ENCODE results near the gene TSPOAP1.

The TSPOAP1 gene

DNA sequence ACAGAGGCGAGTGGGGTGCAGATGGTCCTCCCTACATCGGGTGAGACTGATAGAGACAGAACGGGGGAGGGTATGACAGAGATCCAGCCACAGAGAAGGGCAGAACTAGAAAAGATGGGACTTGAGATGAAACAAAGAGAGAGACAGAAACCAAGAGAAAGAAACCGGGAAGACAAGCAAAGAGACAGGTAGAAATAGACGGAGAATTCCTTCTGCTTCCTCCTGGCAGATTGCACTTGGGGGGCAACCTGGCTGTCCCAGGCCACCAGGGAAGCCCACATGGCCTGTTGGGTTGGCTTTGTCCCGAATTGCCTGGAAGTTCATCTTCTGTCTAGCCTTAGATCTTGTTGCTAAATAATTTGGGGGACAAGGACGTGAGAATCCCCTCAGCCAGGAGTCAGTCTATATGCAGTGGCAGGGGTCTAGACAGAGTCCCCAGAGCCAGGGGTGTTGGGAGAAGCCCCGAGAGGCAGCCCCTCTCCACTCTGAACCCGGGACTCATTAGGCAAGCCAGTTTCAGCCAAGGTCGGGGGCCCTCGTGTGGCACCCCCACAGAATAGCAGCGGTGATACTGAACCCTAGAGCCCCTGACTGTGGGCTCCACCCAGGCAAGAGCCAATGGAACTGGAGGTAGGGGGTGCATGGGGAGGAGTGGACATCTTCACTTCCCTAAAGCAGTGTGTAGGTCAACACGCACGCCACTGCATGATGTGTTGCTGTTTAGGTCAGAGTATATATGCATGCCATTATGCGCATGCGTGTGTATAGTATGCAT is 627 bp upstream of the TSPOAP1 start:
- DNase-seq (ENCODE audit: low read depth): peak; percentile 88

DNA sequence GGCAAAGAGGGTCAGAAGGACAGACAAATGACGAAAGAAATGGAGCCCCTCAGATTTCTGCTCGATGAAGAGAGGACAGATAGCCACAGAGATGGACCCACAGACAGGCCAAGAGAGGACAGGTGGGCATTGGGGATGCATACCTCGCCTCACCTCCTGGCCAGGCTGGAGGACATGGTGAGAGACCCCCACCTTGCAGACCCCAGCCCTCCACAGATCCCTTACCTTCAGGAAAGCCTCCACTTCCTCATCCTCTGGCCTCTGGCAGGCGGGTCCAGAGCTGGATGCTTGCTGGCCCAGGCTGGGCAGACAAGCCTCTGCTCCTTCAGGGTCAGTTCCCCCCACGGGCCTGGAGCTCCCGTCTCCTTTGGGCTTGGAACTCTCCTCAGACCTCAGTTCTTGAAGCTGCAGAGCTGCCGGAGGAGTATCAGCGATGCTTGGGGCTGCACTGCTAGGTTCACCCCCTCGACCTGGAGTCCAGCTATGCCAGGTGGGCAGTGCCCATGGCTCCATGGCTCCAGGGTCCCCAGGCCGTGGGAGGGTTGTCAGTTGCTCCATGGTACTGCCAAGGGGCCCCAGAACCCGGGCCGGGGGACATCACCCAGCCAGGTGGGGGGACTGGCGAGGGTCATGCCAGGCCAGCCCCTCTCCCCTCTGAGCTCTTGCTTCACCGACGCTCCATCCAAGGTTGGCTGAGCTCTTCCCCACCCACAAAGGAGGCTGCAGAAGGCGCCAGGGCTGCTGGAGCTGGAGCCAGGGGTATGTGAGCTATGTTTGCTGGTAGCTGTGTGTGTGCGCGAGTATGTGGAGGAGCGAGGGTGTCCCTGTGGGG is 1.0 kb downstream of the TSPOAP1 start:
- DNase-seq (ENCODE audit: low read depth): no peak

DNA sequence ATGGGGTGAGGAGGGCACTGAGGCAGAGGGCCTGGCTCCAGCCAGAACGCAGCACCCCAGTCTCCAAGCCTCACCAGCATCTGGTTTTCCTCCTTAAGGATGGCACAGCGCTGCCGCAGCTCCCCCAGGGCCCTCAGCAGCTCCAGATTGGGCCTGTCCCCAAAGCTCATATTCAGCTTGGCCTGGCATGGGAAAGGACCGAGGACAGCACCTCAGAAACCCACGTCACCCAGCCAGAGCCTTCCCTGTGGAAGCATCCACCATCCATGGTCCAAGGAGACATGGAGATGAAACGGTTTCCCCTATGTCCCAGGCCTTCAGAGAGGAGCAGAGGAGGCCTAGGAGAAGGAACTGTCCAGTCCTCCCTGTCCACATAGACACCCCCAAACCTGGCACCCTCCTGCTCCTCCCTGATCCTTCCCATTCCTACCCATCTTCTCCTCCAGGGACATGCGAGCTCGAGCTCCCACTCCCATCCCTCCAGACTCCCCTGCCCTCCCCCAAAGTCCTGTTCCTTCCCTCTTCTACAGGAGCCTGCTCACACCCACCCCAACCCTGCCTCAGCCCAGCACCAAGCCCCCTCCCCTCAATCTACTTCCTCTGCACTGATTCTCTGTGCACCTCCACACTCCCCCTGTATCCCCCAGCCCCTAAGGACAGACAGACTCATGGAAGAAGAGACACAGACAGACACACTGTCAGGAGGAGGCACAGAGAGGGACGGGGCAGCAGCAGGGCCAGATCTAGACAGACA is 1.8 kb downstream of the TSPOAP1 start:
- no peak for DNase-seq (ENCODE audit: low read depth)

DNA sequence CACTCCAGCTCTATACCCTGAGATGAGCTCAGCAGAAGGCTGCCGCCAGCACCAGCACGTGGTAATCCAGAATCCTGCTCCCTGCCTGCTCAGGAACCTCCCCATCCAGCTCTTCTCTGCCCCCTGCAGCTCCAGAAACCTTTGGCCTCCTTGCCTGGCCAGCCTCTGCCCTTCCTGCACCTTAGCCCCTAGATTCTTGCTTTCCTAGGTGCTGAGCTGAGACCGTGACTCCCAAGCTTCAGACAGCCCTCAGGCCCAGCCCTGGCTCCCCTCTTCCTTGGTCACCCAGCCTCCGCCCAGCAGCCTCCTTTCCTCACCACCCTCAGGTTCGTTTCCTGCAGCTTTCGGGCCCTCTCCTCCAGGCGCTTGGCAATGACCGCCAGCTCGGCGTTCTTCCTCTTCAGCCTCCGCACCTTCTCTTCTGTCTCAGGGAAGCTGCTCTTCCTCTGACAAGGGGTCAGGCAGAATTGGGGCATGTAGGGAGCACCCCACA is 2.6 kb downstream of the TSPOAP1 start:
- no peak for DNase-seq (ENCODE audit: low read depth)

DNA sequence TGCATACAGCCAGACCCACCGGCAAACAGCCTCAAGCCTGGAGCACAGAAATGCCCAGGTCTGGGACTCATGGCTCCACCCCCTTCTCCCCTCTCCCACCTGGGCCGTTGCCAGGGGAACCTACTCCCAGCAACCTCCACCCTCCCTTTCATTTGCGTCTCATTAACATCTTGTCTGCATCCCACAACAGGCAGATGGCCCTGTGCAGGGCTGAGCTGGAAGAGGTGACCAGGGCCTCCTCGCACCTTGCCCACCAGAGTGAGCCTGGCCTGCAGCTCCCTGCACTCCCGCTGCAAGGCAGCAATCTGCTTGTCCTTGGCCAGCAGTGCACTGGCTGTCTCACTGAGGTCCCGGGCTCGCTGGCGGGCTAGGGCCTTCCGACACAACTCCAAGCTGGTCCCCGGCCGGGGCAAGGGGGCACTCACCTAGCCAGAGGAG is 3.3 kb downstream of the TSPOAP1 start:
- DNase-seq (ENCODE audit: low read depth): no peak

DNA sequence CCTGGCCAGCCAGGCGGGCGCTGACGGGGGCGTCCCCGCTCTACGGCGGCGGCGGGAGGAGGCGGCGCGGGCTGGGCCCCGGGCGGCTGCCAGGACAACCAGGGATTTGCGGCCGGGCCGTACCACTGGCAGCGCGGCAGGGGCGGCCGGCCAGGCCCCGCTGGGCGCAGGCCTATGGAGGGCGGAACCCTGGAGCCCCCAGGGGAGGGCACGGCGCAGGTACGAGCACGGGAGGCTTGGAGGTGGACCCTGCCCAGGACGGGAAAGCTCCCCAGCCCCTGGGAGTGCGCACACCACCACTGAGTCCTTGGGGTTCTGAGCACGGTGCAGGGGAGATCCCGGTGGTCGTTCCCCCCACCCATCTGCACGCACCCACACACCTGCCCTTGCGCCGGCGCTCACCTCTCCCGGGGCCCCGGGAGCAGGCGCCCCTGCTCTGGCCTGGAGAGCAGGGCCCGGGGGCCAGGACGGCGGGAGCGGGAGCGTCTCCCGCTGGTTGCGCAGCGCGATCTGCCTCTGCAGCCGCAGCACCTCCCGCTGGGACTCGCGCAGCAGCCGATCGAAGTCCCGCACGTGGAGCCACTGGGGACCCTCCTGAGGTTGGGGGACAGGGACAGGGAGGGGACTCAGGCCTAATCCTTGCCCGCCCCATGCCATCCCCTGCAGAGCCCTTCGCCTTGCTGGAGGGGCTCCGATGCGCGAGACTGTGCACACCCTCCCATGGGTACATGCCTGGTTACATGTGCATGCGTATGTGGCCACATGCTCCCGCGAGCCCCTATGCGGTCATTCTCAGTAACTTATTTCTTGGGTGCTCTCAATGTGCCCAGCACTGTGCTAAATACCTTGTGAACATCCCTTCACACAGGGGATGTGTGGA is 3.9 kb downstream of the TSPOAP1 start:
- no peak for DNase-seq (ENCODE audit: low read depth)

DNA sequence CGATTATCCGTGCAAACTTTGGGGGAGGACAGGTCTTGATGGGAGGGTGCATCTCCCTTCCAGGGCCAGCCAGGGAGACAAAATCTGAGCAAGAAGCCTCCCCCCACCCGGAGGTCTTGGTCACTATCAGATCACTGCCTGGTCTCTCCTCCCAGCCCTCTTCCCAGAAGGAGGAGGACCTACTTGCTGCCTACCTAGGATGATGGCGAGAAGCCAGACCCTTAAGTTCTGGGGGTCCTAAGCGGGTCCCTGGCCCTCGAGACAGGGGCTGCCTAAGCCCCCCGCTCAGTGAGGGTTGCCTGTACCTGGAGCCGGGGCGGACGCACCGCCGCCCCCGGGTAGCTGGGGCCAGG is 4.6 kb downstream of the TSPOAP1 start:
- no peak for DNase-seq (ENCODE audit: low read depth)

DNA sequence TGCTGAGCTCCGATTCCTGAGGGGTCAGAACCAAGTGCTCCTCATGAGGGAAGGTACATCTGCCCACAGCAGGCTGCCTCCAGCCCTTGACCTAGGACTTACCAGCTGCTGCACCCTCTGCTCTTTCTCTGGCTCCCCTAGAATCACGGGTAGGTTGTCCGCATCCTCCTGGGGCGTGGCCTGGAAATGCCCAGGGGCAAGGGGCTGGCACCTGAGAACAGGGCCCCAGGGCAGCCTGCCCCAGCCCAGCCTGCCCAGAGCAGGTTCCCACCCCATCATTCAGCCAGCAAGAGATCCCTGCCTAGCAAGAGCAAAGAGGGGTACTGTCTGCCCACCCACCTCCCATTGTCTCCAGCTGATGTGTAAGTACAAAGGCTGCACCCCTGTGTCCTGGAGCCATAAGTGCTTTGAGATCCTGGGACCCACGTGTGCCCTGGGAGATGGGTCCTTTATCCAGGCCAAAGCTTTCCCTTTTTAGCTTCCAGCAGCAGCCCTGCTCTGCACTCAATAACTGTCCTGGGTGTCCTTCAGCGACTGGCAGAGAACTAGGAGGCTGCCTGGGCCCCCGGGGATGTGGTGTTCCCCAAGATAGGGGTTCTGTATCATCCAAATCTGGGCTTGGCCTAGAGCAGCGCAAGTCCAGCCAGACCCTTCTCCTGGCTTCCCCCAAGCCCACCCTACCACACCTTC is 5.1 kb downstream of the TSPOAP1 start:
- no peak for DNase-seq (ENCODE audit: low read depth)

DNA sequence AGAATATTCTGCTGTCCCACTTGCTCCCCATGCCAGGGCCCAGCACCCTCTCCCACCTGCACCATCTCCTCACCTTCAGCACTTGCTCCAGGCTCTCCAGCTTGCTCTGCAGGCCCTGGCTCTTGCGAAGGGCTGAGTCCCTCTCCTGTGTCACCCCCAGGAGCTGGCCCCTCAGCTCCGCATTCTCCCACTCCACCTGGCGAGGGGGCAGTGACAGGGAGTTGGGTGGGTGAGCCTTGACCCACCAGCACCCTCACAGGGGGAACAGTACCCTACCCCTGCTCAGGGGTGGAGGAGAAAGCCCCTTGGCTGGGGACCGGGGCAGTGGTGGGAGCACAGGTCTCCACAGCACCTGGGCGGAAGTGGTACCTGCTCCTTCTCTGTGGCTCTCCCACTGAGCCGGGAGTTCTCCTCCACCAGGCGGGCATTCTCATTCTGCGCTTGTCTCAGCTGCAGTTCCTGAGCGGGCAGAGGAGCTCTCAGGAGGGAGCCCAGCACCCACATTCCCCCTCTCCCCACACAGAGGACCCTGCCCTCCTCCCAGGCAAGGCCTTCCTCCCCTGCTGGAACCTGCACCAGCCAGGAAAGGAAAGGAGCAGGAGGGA is 5.9 kb downstream of the TSPOAP1 start:
- DNase-seq (ENCODE audit: low read depth): no peak

DNA sequence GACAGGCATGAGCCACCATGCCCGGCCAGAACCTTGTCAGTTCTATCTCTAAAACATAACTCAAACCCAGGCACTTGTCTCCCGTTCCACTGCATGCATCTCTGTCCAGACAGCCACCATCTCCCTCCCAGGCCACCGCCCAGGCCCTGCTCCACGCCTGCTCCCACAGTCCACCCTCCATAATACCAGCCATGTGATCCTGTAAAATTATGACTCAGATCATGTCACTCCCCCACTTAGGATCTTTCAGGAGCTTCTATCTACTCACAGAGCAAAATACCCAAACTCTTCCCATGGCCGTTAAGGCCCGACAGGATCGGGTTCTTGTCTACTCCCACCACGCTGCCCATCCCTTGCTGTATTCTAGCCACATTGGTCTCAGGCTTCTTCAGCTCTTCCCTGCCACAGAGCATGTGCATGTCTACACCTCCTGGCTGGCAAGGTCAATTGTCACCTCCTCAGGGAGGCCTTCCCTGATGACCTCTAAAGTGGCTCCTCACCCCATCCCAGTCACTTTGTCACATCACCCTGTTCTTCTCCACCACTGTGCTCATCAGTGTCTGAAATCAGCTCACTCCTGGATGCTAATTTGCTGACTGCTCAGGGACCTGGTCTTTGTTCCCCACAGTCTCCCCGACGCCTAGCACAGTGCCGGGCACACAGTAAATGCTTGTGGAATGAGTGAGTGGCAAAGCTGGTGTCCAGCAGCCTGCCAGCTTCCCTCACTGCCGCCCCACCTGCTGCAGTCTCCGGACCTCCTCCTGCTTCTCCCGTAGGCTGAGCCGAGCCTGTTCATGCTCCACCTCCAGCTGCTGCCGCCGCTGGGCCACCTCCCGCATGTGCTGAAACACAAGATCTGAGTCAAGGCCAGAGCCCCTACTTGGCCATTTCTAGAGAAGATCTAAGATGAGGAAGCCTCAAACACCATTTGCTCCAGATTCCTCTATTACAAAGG is 6.7 kb downstream of the TSPOAP1 start:
- no peak for DNase-seq (ENCODE audit: low read depth)

DNA sequence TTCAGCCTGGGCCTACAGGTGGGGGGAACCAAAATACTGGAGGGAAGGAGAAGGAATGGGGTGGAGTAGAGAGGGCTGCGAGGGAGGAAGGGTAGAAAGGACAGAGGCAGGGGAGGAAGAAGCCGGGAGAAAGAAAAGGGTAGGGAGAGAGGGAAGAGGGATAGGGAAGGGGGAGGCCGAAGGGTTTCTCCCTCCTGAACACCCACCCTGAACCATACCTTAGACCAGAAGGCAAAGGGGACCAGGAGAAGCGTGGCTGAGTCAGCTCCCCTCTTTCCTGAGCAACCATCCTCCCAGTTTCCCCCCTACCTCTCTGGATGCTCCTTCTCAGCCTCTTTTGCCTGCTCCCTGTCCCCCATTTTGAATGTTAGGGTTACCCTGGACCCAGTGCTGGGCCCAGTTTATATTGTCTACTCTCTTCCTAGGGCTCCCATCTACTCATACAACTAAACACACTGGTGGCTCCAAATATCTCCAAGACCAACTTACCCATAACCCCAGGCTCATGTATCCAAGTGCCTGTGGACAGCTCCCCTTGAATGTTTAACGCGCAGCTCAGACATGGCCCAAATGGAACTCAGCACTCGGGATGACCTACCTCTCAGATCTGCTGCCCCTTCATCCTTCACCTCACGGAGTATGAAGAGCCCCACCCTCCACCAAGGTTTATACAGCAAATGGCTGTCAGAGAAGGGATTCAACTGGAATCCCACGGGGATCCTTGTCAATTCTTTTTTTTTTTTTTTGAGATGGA is 7.8 kb downstream of the TSPOAP1 start:
- DNase-seq (ENCODE audit: low read depth): no peak

DNA sequence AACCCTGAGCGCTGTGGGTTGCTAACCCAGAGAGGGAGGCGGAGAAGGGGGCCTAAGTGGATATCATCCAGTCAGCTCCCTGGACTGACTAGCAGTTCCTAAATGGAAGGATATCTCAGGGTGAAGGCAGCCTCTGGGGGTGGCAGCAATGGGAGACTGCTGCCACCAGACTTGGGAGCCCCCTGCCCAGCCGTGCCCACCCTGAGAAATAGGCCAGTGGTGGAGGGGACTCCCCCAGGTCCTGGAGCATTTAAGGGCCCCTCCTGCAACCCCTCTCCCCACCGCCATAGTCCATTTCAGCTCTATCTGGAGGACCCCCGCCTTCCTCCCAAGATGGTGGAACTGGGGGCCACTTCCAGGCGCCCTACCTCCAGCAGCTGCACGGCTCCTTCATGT is 8.4 kb downstream of the TSPOAP1 start:
- DNase-seq (ENCODE audit: low read depth): no peak

DNA sequence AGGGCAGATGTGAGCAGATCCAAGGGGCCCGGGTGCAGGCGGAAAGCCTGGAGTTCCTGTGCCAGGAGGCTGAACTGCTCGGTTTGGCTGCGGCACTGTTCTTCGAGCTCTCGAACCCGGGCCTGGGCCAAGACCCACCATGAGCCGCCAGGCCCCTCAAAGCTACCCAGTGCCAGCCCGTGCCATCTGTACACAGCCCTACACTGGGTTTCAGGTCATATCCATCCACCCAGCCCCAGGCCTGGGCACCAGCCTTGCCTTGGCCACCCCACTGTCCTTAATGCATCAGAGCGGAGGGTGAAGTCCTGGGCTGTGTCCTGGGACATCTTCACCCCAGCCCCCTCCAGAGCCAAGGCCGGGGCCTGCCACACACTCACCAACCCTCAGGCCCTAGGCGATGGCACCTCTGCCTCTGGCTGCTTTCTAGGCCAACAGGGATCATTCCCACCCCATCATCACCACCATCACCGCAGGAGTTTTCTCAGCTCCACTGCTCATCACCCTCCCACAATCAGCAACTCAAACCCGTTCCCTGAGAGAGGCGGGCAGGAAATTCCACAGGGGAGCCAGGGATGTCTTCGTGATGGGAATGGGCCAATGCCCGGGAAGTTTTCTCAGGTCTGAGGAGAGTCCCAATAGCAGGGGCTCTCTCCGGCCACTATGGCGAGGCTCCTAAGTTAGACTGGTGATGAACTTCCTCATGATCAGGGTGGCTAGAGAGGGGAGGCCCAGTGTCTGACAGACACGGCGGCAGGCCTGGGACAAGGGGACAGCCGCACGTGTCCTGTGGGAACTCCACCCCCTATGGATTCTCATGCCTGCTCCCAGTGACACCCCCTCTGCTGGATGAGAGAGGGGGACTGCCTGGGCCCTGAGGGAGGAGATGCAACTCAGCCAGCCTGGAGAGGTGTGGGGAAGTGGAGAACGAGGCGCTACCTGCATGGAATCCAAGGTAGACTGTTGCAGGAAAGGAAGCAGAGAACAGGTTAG is 9.1 kb downstream of the TSPOAP1 start:
- DNase-seq (ENCODE audit: low read depth): no peak

DNA sequence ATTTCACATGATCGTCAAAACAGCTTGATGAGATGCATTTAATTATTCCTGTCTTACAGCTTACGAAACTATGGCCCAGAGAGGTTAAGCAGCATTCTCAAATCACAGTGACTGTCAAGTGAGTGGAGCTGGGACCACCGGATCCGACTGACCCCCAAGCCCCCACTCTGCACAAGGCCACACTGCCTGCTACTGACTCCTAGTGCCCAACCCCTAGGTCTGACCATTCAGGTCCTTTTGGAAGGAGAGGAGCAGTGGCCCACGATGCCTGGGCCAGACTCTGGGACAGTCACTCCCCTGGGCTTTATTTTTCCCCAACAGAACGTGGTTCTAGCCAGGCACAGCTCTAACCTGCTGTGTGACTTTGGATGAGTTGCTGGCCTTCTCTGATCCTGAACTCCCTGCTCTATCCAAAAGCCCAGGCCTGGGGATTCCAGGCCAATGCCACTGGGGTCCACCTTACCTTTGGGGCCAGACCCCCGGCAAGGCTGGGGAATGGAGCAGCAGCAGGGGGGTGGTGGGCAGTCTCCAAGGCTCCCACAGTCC is 9.9 kb downstream of the TSPOAP1 start:
- DNase-seq (ENCODE audit: low read depth): no peak

DNA sequence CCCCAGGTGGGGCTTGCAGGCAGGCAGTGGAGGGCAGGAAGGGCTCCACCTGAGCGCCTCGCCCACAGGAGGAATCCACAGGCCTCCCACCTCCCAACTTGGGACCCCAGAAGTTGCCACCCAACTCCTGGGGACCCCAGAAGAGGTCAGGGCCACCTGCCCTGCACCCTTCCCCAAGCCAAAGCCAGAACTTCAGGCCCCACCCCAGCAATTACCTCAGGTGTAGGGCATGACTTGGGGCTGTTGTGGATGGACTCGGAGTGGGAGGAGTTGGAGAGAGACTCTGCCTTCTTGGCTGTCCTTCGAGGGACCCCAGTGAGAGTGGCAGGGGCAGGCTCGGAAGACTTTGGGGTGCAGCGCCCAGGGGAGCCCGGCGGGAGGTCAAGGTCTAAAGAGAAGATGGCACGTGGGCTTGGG is 10.5 kb downstream of the TSPOAP1 start:
- no peak for DNase-seq (ENCODE audit: low read depth)

DNA sequence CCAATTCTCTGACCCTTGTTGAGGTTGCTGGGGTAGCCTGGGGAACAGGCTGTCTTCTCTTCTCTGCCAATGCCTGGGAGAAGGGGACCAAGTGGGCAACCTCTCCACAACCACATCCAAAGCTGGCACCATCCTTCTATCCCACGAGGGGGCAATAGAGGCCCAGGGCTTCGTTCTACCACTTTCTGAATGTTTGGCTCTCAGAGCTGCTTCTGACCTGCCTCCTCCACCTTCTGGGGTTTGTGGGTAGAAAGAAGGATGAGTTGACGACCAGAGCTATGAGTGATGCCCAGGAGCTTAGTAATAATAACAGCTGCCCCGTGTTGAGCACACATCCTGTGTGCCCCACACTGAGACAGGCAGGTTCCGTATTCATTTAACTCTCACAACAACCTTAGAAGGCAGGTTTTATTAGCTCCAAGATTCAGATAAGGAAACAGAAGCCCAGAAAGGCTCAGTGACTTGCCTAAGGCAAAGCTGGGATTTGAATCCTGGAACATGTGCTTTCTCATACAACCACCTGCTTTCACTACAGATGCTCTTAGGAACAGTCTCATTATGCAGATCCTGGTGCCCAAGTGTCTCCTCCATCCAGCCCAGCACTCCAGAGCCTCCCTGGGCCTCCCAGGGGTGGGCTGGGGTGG is 11.1 kb downstream of the TSPOAP1 start:
- no peak for DNase-seq (ENCODE audit: low read depth)
